Measurements from ENCODE around the gene RINT1.
"Not testable (repeated sequence)": the region's sequence is repeated elsewhere in the genome, so short reads cannot be mapped to it uniquely, and the experiment has no call there.

The RINT1 gene

GRCh38 chr7:105531792-105532671 lies at the start of gene RINT1:
RINT1 (plus strand) TSS chr7:105532201; CDS start chr7:105532316, 115 bp downstream.
- peak; percentile 90 for DNase-seq

- DNase-seq, result no peak
These were observed 44.1 kb upstream of the RINT1 start for GRCh38 chr7:105487579-105488571.

GRCh38 chr7:105489409-105489808 lies 42.6 kb upstream of the RINT1 start:
- DNase-seq, result no peak

- no peak for DNase-seq
These were observed 38.6 kb upstream of the RINT1 start for GRCh38 chr7:105493196-105493922.

- no peak for DNase-seq
These were observed 38.1 kb upstream of the RINT1 start for GRCh38 chr7:105493923-105494315.

- DNase-seq, result no peak
These were observed 35.5 kb upstream of the RINT1 start for GRCh38 chr7:105496521-105496920.

GRCh38 chr7:105497016-105497415 lies 35.0 kb upstream of the RINT1 start:
- DNase-seq, result no peak

GRCh38 chr7:105502173-105502572 lies 29.8 kb upstream of the RINT1 start:
- no peak for DNase-seq

GRCh38 chr7:105512415-105512814 lies 19.6 kb upstream of the RINT1 start:
- DNase-seq, result no peak

GRCh38 chr7:105512926-105513526 lies 19.0 kb upstream of the RINT1 start:
- DNase-seq, result no peak

GRCh38 chr7:105515610-105516009 lies 16.4 kb upstream of the RINT1 start:
- not testable (repeated sequence) for DNase-seq

GRCh38 chr7:105519353-105519752 lies 12.6 kb upstream of the RINT1 start:
- no peak for DNase-seq

- not testable (repeated sequence) for DNase-seq
These were observed 11.4 kb upstream of the RINT1 start for GRCh38 chr7:105520620-105521019.

- peak; percentile 63 for DNase-seq
These were observed 10.8 kb upstream of the RINT1 start for GRCh38 chr7:105521027-105521716.

- DNase-seq, result peak; percentile 80
These were observed 10.1 kb upstream of the RINT1 start, which contains the start of gene PUS7 for GRCh38 chr7:105521717-105522463. PUS7 (minus strand) TSS chr7:105522271; CDS start chr7:105508512, 13,759 bp downstream.

- DNase-seq, result not testable (repeated sequence)
These were observed 7.6 kb upstream of the RINT1 start for GRCh38 chr7:105524423-105524822.

- DNase-seq, result no peak
These were observed 7.2 kb upstream of the RINT1 start for GRCh38 chr7:105524840-105525239.

GRCh38 chr7:105527737-105528136 lies 4.3 kb upstream of the RINT1 start:
- DNase-seq, result not testable (repeated sequence)

GRCh38 chr7:105530126-105530525 lies 1.9 kb upstream of the RINT1 start:
- DNase-seq, result no peak

- DNase-seq, result no peak
These were observed 1.5 kb upstream of the RINT1 start for GRCh38 chr7:105530546-105530945.
